Tibial nerve (tissue), 4 donors: Measurements from ENCODE around the gene PKP4. TPM values are rescaled to one million over a fixed set of nuclear protein-coding genes. Genes with fewer than 3 reads are reported as not detected.

Source experiments
- DNase-seq, 2 donors: peaks; one replicate each; pipeline ENCODE4 v3.0.0-alpha.2; 2019; ENCODE audit warnings: low spot score in 2 of 2
- H3K27ac ChIP-seq, 4 donors: fragments of 200-600 bp; sonication (generic) in 3 of 4; one replicate each; pipeline ENCODE4 v1.5.1; 2017 to 2019; ENCODE audit warnings: mild to moderate bottlenecking in 1 of 4
- H3K27me3 ChIP-seq, 2 donors: fragments of 200-600 bp; sonication (generic) in 1 of 2; one replicate each; pipeline versions ENCODE4 v1.5.1 to v1.6.0; 2017 to 2019
- H3K36me3 ChIP-seq, 3 donors: fragments of 200-600 bp; sonication (generic); one replicate each; pipeline ENCODE4 v1.5.1; 2018 to 2019
- H3K4me1 ChIP-seq, 4 donors: fragments of 200-600 bp; sonication (generic) in 3 of 4; one replicate each; pipeline ENCODE4 v1.5.1; 2017 to 2019
- H3K4me3 ChIP-seq, 4 donors: fragments of 200-600 bp; sonication (generic) in 3 of 4; one replicate each; pipeline ENCODE4 v1.5.1; 2017 to 2019; ENCODE audit warnings: mild to moderate bottlenecking in 1 of 4, moderate library complexity in 1 of 4
- H3K9me3 ChIP-seq, 4 donors: fragments of 200-600 bp; sonication (generic) in 3 of 4; one replicate each; pipeline ENCODE4 v1.5.1; 2017 to 2019
- EP300 ChIP-seq, 2 donors: sonication (generic); formaldehyde crosslinking; IDR thresholded peaks; one replicate each; pipeline ENCODE4 v1.6.1; 2017; ENCODE audit warnings: antibody characterized with exemption in 2 of 2, mild to moderate bottlenecking in 1 of 2
- POLR2A ChIP-seq, 2 donors: fragments of 450-650 bp; IDR thresholded peaks; one replicate each; pipeline ENCODE4 v1.6.1; 2017; ENCODE audit warnings: antibody characterized with exemption in 2 of 2, mild to moderate bottlenecking in 2 of 2, moderate library complexity in 2 of 2
- WGBS, 2 donors: methylation state at CpG; one replicate each; pipeline ENCODE4 v1.1.5; 2018; 5-methylcytosine and 5-hydroxymethylcytosine counted together
- total RNA-seq, 4 donors: library from RNA; depleted of rRNA; stranded (reverse); fragments of >200 nt; gene quantifications; one replicate each; pipeline ENCODE4 v1.1.0, GENCODE V29; 2016
- TF ChIP-seq, protein P1 (sequence below), 5 experiments: fragments of 200-600 bp in 3 of 5; fragments of 450-650 bp in 2 of 5; sonication (generic) in 3 of 5; IDR thresholded peaks; one replicate each; pipeline ENCODE4 v1.5.1; 2016 to 2019; ENCODE audit warnings: antibody characterized with exemption in 5 of 5, mild to moderate bottlenecking in 3 of 5, moderate library complexity in 2 of 5

The PKP4 gene
- total RNA-seq, 4 donors from 2014 or later = 57.8 to 100 (median 92.0) TPM

DNA sequence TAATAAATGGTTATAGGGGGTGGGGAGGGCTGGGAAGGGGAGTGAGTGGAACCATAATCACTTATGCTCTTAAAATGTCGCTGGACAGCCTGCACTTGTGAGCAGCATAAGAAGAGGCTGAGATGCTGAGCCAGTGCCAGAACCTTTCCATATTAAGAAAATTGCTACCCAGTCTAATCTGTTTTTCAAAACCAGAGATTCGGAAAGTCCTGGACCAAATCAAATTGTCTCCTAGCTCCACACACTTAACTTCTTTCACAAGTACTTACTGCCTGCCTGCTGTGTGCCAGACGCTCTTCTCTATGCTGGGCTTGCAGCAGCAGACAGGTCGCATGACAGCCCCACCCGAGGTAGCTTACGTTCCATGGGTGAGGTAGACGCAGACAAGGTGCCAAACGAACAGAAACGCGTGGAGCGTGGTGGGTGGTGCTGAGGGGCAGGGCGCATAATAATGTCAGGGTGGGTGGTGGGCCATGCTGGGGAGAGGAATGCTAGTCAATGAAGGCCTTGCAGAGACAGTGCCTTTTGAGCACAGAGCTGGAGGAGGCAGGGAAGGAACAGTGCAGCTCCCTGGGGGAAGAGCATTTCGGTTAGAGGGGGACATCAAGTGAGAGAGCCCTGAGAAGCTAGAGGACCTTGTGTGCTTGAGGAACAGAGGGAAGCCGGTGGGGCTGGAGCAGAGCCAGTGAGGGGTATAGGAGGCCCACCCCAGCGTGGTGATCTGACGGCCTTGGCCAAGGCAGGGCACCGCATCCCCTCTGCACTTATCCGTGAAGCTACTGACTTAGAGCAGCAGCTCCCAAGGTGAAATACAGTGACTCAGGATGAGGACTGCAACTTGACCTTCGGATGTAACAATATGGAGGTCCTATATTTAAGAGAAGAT, 214.9 kb downstream of the PKP4 start:
- DNase-seq = no peak
- no peaks in the 10 kb centered on the region for H3K27me3 ChIP-seq
- TF ChIP-seq, protein P1, sequence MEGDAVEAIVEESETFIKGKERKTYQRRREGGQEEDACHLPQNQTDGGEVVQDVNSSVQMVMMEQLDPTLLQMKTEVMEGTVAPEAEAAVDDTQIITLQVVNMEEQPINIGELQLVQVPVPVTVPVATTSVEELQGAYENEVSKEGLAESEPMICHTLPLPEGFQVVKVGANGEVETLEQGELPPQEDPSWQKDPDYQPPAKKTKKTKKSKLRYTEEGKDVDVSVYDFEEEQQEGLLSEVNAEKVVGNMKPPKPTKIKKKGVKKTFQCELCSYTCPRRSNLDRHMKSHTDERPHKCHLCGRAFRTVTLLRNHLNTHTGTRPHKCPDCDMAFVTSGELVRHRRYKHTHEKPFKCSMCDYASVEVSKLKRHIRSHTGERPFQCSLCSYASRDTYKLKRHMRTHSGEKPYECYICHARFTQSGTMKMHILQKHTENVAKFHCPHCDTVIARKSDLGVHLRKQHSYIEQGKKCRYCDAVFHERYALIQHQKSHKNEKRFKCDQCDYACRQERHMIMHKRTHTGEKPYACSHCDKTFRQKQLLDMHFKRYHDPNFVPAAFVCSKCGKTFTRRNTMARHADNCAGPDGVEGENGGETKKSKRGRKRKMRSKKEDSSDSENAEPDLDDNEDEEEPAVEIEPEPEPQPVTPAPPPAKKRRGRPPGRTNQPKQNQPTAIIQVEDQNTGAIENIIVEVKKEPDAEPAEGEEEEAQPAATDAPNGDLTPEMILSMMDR (IDR thresholded peaks at IDR 0.05) = no peak
- TF ChIP-seq POLR2A (IDR thresholded peaks at IDR 0.05) (no peak), EP300 (IDR thresholded peaks at IDR 0.05) (no peak)
- H3K4me1 ChIP-seq = peaks cover 0 to 20% (median 2%) of the 10 kb centered on the region in 4 donors
- H3K36me3 ChIP-seq = peaks cover 0 to 53% (median 0%) of the 10 kb centered on the region in 3 donors
- no peak overlapping the region for H3K27ac ChIP-seq
- 89 to 94% methylated on average over 19 of the region's 19 CpGs for WGBS, 2 donors
- H3K9me3 ChIP-seq = no peaks in the 10 kb centered on the region
- H3K4me3 ChIP-seq = no peak overlapping the region

DNA sequence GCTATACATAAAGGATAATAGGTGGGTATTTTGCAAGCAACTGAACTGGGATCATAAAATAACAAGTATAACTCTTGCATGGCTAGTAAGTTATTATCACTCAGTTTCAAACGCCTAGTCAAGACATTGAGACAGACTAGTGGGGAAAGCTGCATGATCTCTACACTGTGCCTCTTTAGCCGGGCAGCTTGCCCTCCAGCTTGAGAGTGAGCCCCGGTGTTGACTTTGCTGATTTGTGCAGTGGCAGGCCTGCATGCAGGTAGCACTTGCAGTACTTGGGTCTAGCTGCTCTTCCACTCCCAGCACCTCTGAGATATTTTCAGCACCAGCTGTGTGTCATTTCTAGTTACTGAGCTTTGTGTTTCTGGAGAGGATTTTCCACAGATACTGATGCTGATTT, 219.5 kb downstream of the PKP4 start:
- no peaks in the 10 kb centered on the region for H3K27me3 ChIP-seq
- 90 to 94% methylated on average over 3 of the region's 3 CpGs for WGBS, 2 donors

DNA sequence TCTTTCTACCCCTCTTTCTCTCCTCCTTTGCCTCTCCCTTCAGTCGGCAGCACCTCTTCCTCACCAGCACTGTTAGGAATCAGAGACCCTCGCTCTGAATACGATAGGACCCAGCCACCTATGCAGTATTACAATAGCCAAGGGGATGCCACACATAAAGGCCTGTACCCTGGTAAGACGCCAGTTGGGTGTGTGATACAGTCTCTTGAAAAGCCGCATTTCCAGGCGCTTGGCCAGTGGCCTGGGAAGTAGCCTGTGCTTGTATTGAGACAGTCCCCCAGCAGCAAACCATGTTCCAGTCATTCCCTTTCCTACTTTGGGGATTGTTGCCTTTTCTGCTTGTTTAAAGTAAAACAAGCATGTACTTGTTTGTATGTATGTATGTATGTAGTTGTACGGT, 219.9 kb downstream of the PKP4 start:
- Histone ChIP-seq H3K36me3 (peaks cover 0 to 83% (median 0%) of the 10 kb centered on the region in 3 donors), H3K4me1 (no peaks in the 10 kb centered on the region), H3K27me3 (no peaks in the 10 kb centered on the region), H3K27ac (no peak overlapping the region), H3K9me3 (no peaks in the 10 kb centered on the region), H3K4me3 (no peak overlapping the region)
- 91 to 95% methylated on average over 7 of the region's 7 CpGs for WGBS, 2 donors
- DNase-seq = no peak
- TF ChIP-seq, protein P1 (IDR thresholded peaks at IDR 0.05) = no peak
- TF ChIP-seq EP300 (IDR thresholded peaks at IDR 0.05) (no peak), POLR2A (IDR thresholded peaks at IDR 0.05) (no peak)

More for the DNA sequence above, 219.5 kb downstream of the PKP4 start:
- Histone ChIP-seq H3K27ac (no peak overlapping the region), H3K4me1 (no peaks in the 10 kb centered on the region), H3K4me3 (no peak overlapping the region), H3K36me3 (peaks cover 0 to 85% (median 0%) of the 10 kb centered on the region in 3 donors), H3K9me3 (no peaks in the 10 kb centered on the region)
- no peak for TF ChIP-seq POLR2A (IDR thresholded peaks at IDR 0.05)
- TF ChIP-seq, protein P1 (IDR thresholded peaks at IDR 0.05) = no peak
- TF ChIP-seq EP300 (IDR thresholded peaks at IDR 0.05) = no peak
- DNase-seq = no peak

DNA sequence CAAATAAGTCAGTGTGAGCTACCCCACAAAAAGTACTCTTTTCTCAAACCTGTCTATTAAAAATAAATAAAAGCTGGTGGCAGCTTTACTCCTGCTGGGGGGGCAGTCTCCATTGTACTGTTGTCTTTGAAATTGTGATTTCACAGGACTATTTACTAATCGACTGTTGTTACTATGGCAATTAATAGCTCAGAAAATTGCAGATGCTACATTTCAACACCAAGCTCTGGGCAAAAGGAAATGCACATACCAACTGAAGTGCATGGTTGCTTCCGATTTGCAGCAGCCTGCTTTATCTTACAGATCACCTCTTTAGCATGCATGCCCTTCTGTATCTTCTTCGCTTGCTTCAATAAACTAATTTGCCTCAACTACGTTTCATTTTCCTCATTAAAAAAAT, 220.8 kb downstream of the PKP4 start:
- H3K27ac ChIP-seq = no peak overlapping the region
- no peak overlapping the region for H3K4me3 ChIP-seq
- whole genome bisulfite sequencing, 2 donors = 84 to 85% methylated on average over 4 of the region's 4 CpGs
- H3K4me1 ChIP-seq = no peaks in the 10 kb centered on the region
- no peaks in the 10 kb centered on the region for H3K27me3 ChIP-seq
- H3K9me3 ChIP-seq = no peaks in the 10 kb centered on the region
- DNase-seq = no peak
- TF ChIP-seq EP300 (IDR thresholded peaks at IDR 0.05) (no peak), POLR2A (IDR thresholded peaks at IDR 0.05) (no peak)
- TF ChIP-seq, protein P1 (IDR thresholded peaks at IDR 0.05) = no peak
- peaks cover 0 to 91% (median 0%) of the 10 kb centered on the region in 3 donors for H3K36me3 ChIP-seq

DNA sequence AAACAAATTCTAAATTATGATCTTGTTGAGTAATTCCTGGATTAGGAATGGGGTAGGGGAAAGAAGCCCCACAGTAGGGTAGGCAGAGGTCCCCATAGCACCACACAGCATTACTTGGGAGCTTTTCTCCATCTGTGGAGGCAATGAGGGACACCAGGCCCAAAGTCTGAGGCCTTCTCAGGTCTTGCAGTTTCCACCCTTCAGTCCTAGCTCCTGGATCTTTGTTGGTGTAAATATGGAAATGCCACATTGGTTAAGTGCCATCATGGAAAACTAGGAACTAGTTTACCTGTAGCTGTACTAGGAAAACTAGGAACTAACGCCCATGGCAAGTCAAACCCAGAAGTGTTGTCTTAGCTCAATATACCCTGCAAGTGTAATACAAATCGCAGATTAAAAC, 225.1 kb downstream of the PKP4 start:
- Histone ChIP-seq H3K27me3 (no peaks in the 10 kb centered on the region), H3K36me3 (peaks cover 0 to 53% (median 0%) of the 10 kb centered on the region in 3 donors), H3K4me1 (peaks cover 0 to 12% (median 0%) of the 10 kb centered on the region in 4 donors), H3K9me3 (no peaks in the 10 kb centered on the region), H3K4me3 (no peak overlapping the region), H3K27ac (no peak overlapping the region)
- DNase-seq = no peak
- WGBS, 2 donors = 52 to 71% methylated on average over 2 of the region's 2 CpGs
- TF ChIP-seq, protein P1 (IDR thresholded peaks at IDR 0.05) = no peak
- TF ChIP-seq EP300 (IDR thresholded peaks at IDR 0.05) = no peak
- TF ChIP-seq POLR2A (IDR thresholded peaks at IDR 0.05) = no peak
